Heart left ventricle (tissue), 13 donors: Measurements from ENCODE around the gene NUTM2B.
"Not testable (repeated sequence)": the region's sequence is repeated elsewhere in the genome, so short reads cannot be mapped to it uniquely, and the experiment has no call there.

Source experiments
- CTCF ChIP-seq, 12 donors: fragments of 200-600 bp; sonication (generic) in 4 of 12; IDR thresholded peaks; one replicate each; pipeline versions ENCODE4 v1.5.0 to v1.8.0; 2018 to 2022; ENCODE audit warnings: antibody characterized with exemption in 12 of 12, mild to moderate bottlenecking in 5 of 12
- POLR2A ChIP-seq, 2 donors: fragments of 450-650 bp; IDR thresholded peaks; one replicate each; pipeline ENCODE4 v1.6.1; 2017; ENCODE audit warnings: antibody characterized with exemption in 2 of 2, mild to moderate bottlenecking in 2 of 2, moderate library complexity in 2 of 2
- donor health status: ischemic (EF 13 %, LVEDD 7.1; RV severe dilation, severe dysfunction).
- donor health status: DM: no; HTN: yes; CAD: no.
- donor health status: DM: no; HTN: no; CAD: no.
- donor health status: ischemic (EF 25% LVEDD 6.9; RV normal size, moderate dysfunction).
- donor health status: ischemic (EF 25% LVEDD 5.7; RV mildly dilated, moderate dysfunction).
- donor health status: ischemic (EF 35%, LVEDD 5.7; RV mildly dilated, moderate dysfunction).
- donor health status: nonischemic (EF 11% LVEDD 7.7; RV severe dilation, severe dysfunction).
- donor health status: DM: yes; HTN: yes; CAD: no.
- donor health status: PGD.
- donor health status: ischemic (EF 29% LVEDD 5.4; RV normal size, mild dysfunction).
- donor health status: nonischemic (EF 23%, LVEDD 6.1; RV moderate dilation, normal function).

GRCh38 chr10:79696596-79696995 lies 6.4 kb upstream of the NUTM2B start:
- not testable (repeated sequence) for TF ChIP-seq CTCF, POLR2A (IDR thresholded peaks at IDR 0.05)
